Measurements from ENCODE around the gene EFHC2.

DNA sequence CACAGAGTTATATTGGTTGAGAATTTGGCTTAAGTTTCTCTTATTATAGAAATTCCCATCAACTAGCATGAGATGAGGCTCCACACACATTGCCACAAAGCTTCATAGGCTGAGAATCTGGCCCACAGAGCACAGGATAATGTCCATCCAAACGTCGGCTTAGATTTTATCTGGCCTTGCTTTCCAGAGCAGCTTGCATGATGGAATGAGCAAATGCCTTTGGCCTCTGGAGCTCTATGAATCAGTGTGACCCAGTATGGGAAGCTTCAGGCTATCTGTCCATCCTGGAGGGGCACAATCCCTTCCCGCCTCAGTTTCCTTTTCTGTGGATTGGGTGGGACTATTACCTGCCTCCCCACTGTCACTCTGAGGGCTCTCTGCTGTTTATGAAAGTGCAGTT is 238.8 kb downstream of the EFHC2 start:
- TF ChIP-seq POLR2AphosphoS5 (IDR thresholded peaks at IDR 0.05; ENCODE audit: low read depth, low read length) (no peak), TAF1 (IDR thresholded peaks at IDR 0.05; ENCODE audit: borderline replicate concordance, low read depth, low read length) (no peak)
